Gastroesophageal sphincter (tissue), 4 donors: ENCODE data around the gene GPATCH2L. TPM values are rescaled to one million over a fixed set of nuclear protein-coding genes. Genes with fewer than 3 reads are reported as not detected.

Source experiments
- ATAC-seq: fragments of 150-250 bp; one replicate; pipeline ENCODE4 v1.9.1; 2016; ENCODE audit warnings: mild to moderate bottlenecking, moderate library complexity
- H3K27ac ChIP-seq, 4 donors: fragments of 200-600 bp; sonication (generic) in 3 of 4; 1 replicate in 3 of 4; 2 replicates in 1 of 4; pipeline ENCODE4 v1.5.1; 2016 to 2019
- H3K27me3 ChIP-seq: fragments of 200-600 bp; sonication (generic); one replicate; pipeline ENCODE4 v1.5.1; 2019
- H3K36me3 ChIP-seq, 2 donors: fragments of 200-600 bp; sonication (generic); one replicate each; pipeline ENCODE4 v1.5.1; 2019; ENCODE audit warnings: control low read depth in 1 of 2
- H3K4me1 ChIP-seq, 3 donors: fragments of 200-600 bp; sonication (generic); 1 replicate in 2 of 3; 2 replicates in 1 of 3; pipeline ENCODE4 v1.5.1; 2016 to 2019; ENCODE audit warnings: control low read depth in 2 of 3
- H3K4me3 ChIP-seq, 2 donors: fragments of 200-600 bp; sonication (generic); one replicate each; pipeline ENCODE4 v1.5.1; 2019; ENCODE audit warnings: mild to moderate bottlenecking in 1 of 2, moderate library complexity in 1 of 2
- H3K9me3 ChIP-seq, 3 donors: fragments of 200-600 bp; sonication (generic); one replicate each; pipeline ENCODE4 v1.5.1; 2017 to 2019; ENCODE audit warnings: control low read depth in 2 of 3
- CTCF ChIP-seq, 4 experiments: fragments of 200-600 bp in 2 of 4; fragments of 450-650 bp in 2 of 4; sonication (generic) in 1 of 4; IDR thresholded peaks; one replicate each; pipeline ENCODE4 v1.5.1; 2017 to 2019; ENCODE audit warnings: antibody characterized with exemption in 4 of 4, mild to moderate bottlenecking in 2 of 4, moderate library complexity in 2 of 4
- EP300 ChIP-seq: sonication (generic); formaldehyde crosslinking; IDR thresholded peaks from one replicate; pipeline ENCODE4 v1.6.1; 2017; ENCODE audit warnings: antibody characterized with exemption, mild to moderate bottlenecking
- POLR2A ChIP-seq, 2 donors: fragments of 450-650 bp; IDR thresholded peaks; one replicate each; pipeline ENCODE4 v1.6.1; 2017; ENCODE audit warnings: antibody characterized with exemption in 2 of 2, mild to moderate bottlenecking in 2 of 2, moderate library complexity in 1 of 2
- POLR2AphosphoS5 ChIP-seq: sonication (generic); formaldehyde crosslinking; IDR thresholded peaks from one replicate; pipeline ENCODE4 v1.6.1; 2017; ENCODE audit warnings: antibody characterized with exemption
- WGBS, 2 donors: methylation state at CpG; one replicate each; pipeline ENCODE4 v1.1.5; 2018; ENCODE audit warnings: low coverage in 1 of 2; 5-methylcytosine and 5-hydroxymethylcytosine counted together
- total RNA-seq, 4 donors: library from RNA; depleted of rRNA; stranded (reverse); fragments of >200 nt; gene quantifications; one replicate each; pipeline ENCODE4 v1.1.0, GENCODE V29; 2016

The GPATCH2L gene
- total RNA-seq, 4 donors from 2014 or later = 34.2 to 64.0 (median 56.0) TPM

- Histone ChIP-seq H3K27ac (no peak overlapping the region), H3K27me3 (no peaks in the 10 kb centered on the region), H3K36me3 (peaks cover 0 to 91% of the 10 kb centered on the region in 2 donors), H3K4me1 (peaks cover 0 to 7% (median 0%) of the 10 kb centered on the region in 3 donors), H3K4me3 (no peak overlapping the region), H3K9me3 (no peaks in the 10 kb centered on the region)
- no peak for ATAC-seq
- no peak for TF ChIP-seq CTCF (IDR thresholded peaks at IDR 0.05)
- TF ChIP-seq POLR2AphosphoS5 = no peak
- TF ChIP-seq EP300 = no peak
- no peak for TF ChIP-seq POLR2A (IDR thresholded peaks at IDR 0.05)
- WGBS, 2 donors = 77 to 90% methylated on average over 3 of the region's 3 CpGs
Observed at GRCh38 chr14:76194327-76194726, 42.6 kb downstream of the GPATCH2L start.

- H3K36me3 ChIP-seq = peaks cover 0 to 97% of the 10 kb centered on the region in 2 donors
- no peak overlapping the region for H3K27ac ChIP-seq
- H3K4me1 ChIP-seq = peaks cover 0 to 7% (median 0%) of the 10 kb centered on the region in 3 donors
- no peaks in the 10 kb centered on the region for H3K9me3 ChIP-seq
- ATAC-seq = no peak
- H3K4me3 ChIP-seq = no peak overlapping the region
- TF ChIP-seq POLR2A (IDR thresholded peaks at IDR 0.05) (no peak), EP300 (no peak), CTCF (IDR thresholded peaks at IDR 0.05) (no peak), POLR2AphosphoS5 (no peak)
- H3K27me3 ChIP-seq = no peaks in the 10 kb centered on the region
- WGBS, 2 donors = 88 to 90% methylated on average over 3 of the region's 3 CpGs
Observed at GRCh38 chr14:76195003-76195402, 43.3 kb downstream of the GPATCH2L start.

- H3K36me3 ChIP-seq = peaks cover 0 to 94% of the 10 kb centered on the region in 2 donors
- ATAC-seq = no peak
- no peak for TF ChIP-seq POLR2AphosphoS5
- no peak for TF ChIP-seq POLR2A (IDR thresholded peaks at IDR 0.05)
- TF ChIP-seq EP300 = no peak
- no peak for TF ChIP-seq CTCF (IDR thresholded peaks at IDR 0.05)
- 26 to 52% methylated on average over 2 to 4 of the region's 4 CpGs for WGBS, 2 donors
- H3K27ac ChIP-seq = no peak overlapping the region
- H3K4me1 ChIP-seq = peaks cover 0 to 7% (median 0%) of the 10 kb centered on the region in 3 donors
- no peaks in the 10 kb centered on the region for H3K9me3 ChIP-seq
- H3K27me3 ChIP-seq = no peaks in the 10 kb centered on the region
- no peak overlapping the region for H3K4me3 ChIP-seq
Observed at GRCh38 chr14:76196980-76197695, 45.4 kb downstream of the GPATCH2L start.

GRCh38 chr14:76201162-76201561, 49.4 kb downstream of the GPATCH2L start:
- Histone ChIP-seq H3K27ac (no peak overlapping the region), H3K36me3 (peaks cover 0 to 81% of the 10 kb centered on the region in 2 donors), H3K9me3 (no peaks in the 10 kb centered on the region), H3K4me1 (peaks cover 0 to 20% (median 7%) of the 10 kb centered on the region in 3 donors), H3K27me3 (no peaks in the 10 kb centered on the region), H3K4me3 (no peak overlapping the region)
- no peak for ATAC-seq
- TF ChIP-seq POLR2A (IDR thresholded peaks at IDR 0.05) = no peak
- TF ChIP-seq EP300 = no peak
- TF ChIP-seq POLR2AphosphoS5 = no peak
- no peak for TF ChIP-seq CTCF (IDR thresholded peaks at IDR 0.05)
- 92 to 96% methylated on average over 4 of the region's 5 CpGs for WGBS, 2 donors
